NT2/D1 (cell line): ENCODE measurements around the gene SMIM33.
A peak's percentile ranks its signal among the peaks of the same experiment; 100 is the strongest.
"Not testable (repeated sequence)": the region's sequence is repeated elsewhere in the genome, so short reads cannot be mapped to it uniquely, and the experiment has no call there.

Experiments
- DNase-seq: peaks from one replicate; pipeline ENCODE4 v3.0.0-alpha.2; 2011; ENCODE audit warnings: low read depth, low spot score
- H3K27me3 ChIP-seq: 2 replicates; pipeline ENCODE4 v1.6.0; 2011; ENCODE audit warnings: mild to moderate bottlenecking; ENCODE audit not compliant: insufficient read length, insufficient read depth
- H3K36me3 ChIP-seq: 2 replicates; pipeline ENCODE4 v1.6.1; 2011; ENCODE audit warnings: mild to moderate bottlenecking, low read length, mixed read lengths; ENCODE audit not compliant: insufficient read depth, insufficient read length
- H3K4me1 ChIP-seq: 2 replicates; pipeline ENCODE4 v1.5.1; 2011; ENCODE audit not compliant: insufficient read depth, insufficient read length
- H3K4me3 ChIP-seq: 2 replicates; pipeline ENCODE4 v1.5.1; 2011; ENCODE audit warnings: low read depth; ENCODE audit not compliant: insufficient read length
- H3K9ac ChIP-seq: 2 replicates; pipeline ENCODE4 v1.6.0; 2011; ENCODE audit warnings: low read depth; ENCODE audit not compliant: insufficient read length
- H3K9me3 ChIP-seq: 2 replicates; pipeline ENCODE4 v1.5.1; 2011; ENCODE audit warnings: mild to moderate bottlenecking, low read length; ENCODE audit not compliant: insufficient read depth
- SUZ12 ChIP-seq: IDR thresholded peaks from 2 replicates; pipeline ENCODE4 v1.6.1; 2011; ENCODE audit not compliant: insufficient read length, insufficient read depth; ENCODE audit errors: extremely low read depth
- YY1 ChIP-seq: IDR thresholded peaks from 2 replicates; pipeline ENCODE4 v1.6.1; 2011; ENCODE audit not compliant: insufficient read length, insufficient read depth
- ZNF274 ChIP-seq: IDR thresholded peaks from 2 replicates; pipeline ENCODE4 v1.6.1; 2011; ENCODE audit warnings: mild to moderate bottlenecking, low read depth, low read length

Gene SMIM33

GRCh38 chr5:139512786-139513390, 42.1 kb downstream of the SMIM33 start:
- no peaks in the 10 kb centered on the region for H3K36me3 ChIP-seq
- no peak for TF ChIP-seq ZNF274
- TF ChIP-seq YY1, result no peak
- no peak for TF ChIP-seq SUZ12
- no peak overlapping the region for H3K9ac ChIP-seq
- DNase-seq, result no peak
- no peaks in the 10 kb centered on the region for H3K4me1 ChIP-seq
- no peaks in the 10 kb centered on the region for H3K27me3 ChIP-seq
- no peaks in the 10 kb centered on the region for H3K9me3 ChIP-seq
- no peak overlapping the region for H3K4me3 ChIP-seq

DNA sequence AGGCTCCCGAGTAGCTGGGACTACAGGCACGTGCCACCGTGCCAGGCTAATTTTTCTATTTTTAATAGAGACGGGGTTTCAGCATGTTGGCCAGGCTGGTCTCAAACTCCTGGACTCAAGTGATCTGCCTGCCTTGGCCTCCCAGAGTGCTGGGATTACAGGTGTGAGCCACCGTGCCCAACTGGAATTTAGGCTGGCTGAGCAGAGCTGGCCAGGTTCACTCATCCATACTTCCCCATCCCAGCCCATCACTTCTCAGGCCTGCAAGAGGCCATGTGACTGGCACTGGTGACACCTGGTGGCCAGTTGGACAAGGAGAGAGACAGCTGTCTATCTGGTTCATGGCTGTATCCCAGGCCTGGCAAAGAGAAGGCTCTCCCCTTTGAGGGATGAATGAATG, 42.6 kb downstream of the SMIM33 start:
- not testable (repeated sequence) for H3K27me3 ChIP-seq, H3K9me3 ChIP-seq, H3K4me3 ChIP-seq, H3K4me1 ChIP-seq, H3K36me3 ChIP-seq, H3K9ac ChIP-seq
- peak; percentile 70 for DNase-seq

DNA sequence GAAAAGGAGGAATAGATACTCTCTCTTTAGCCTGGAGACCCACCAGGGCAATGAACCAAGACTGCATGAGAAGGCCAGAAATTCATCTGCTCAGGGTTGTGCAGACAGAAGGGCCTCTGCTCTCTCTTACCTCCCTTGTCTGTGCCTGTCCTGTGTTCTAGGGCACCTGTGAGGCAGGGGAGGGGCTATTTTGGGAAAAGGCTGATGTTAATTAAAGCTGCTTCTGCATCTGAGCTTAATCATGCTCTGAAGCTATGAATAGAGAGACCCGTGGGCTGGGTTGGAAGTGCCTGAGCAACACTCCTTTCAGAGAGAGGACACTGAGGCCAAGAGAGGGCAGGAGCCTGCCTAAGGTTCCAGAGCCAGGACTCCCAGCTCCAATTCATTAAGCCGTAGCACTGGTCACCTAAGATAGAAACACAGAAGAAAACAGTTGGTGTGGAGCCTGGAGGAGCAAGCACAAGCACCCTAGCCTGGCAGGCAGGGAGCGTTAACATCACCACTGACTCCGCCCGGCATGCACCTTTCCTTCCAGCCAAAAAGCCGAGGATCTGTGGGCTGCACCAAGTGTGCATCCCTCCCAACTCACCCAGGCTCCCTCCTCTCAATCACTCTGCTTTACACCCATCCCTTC, 43.2 kb downstream of the SMIM33 start:
- Histone ChIP-seq H3K4me1 (no peaks in the 10 kb centered on the region), H3K4me3 (no peak overlapping the region), H3K9me3 (no peaks in the 10 kb centered on the region), H3K27me3 (no peaks in the 10 kb centered on the region), H3K36me3 (no peaks in the 10 kb centered on the region), H3K9ac (no peak overlapping the region)
- DNase-seq, result no peak
- no peak for TF ChIP-seq ZNF274
- TF ChIP-seq SUZ12, result no peak
- TF ChIP-seq YY1, result no peak

DNA sequence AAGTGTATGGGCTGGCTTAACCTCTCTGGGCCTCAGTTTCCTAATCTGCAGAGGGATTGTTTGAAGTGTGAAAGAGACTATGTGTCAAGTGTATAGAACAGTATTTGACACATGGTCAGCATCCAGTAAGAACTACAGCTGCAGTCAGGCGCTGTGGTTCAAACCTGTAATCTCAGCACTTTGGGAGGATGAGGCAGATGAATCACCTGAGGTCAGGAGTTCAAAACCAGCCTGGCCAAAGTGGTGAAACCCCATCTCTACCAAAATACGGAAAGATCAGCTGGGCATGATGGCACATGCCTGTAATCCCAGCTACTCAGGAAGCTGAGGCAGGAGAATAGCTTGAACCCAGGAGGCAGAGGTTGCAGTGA, 43.7 kb downstream of the SMIM33 start:
- no peak overlapping the region for H3K4me3 ChIP-seq
- H3K36me3 ChIP-seq, result no peaks in the 10 kb centered on the region
- H3K9ac ChIP-seq, result no peak overlapping the region
- no peaks in the 10 kb centered on the region for H3K27me3 ChIP-seq
- no peak for TF ChIP-seq ZNF274
- TF ChIP-seq YY1, result no peak
- TF ChIP-seq SUZ12, result no peak
- DNase-seq, result no peak
- no peaks in the 10 kb centered on the region for H3K9me3 ChIP-seq
- no peaks in the 10 kb centered on the region for H3K4me1 ChIP-seq

GRCh38 chr5:139517683-139518564, 47.1 kb downstream of the SMIM33 start:
- H3K4me1 ChIP-seq, result no peaks in the 10 kb centered on the region
- H3K9me3 ChIP-seq, result no peaks in the 10 kb centered on the region
- peak overlapping the region; percentile 87 for H3K9ac ChIP-seq
- no peak for TF ChIP-seq SUZ12
- no peak for TF ChIP-seq ZNF274
- no peak for TF ChIP-seq YY1
- H3K27me3 ChIP-seq, result no peaks in the 10 kb centered on the region
- H3K36me3 ChIP-seq, result no peaks in the 10 kb centered on the region
- peak; percentile 77 for DNase-seq
- H3K4me3 ChIP-seq, result peak overlapping the region; percentile 40
